ENCODE measurements around the gene RIMBP2. TPM values are rescaled to one million over a fixed set of nuclear protein-coding genes. Genes with fewer than 3 reads are reported as not detected.

The RIMBP2 gene
- total and polyA plus RNA-seq, 2 donors: 1.3 to 2.7 TPM

DNA sequence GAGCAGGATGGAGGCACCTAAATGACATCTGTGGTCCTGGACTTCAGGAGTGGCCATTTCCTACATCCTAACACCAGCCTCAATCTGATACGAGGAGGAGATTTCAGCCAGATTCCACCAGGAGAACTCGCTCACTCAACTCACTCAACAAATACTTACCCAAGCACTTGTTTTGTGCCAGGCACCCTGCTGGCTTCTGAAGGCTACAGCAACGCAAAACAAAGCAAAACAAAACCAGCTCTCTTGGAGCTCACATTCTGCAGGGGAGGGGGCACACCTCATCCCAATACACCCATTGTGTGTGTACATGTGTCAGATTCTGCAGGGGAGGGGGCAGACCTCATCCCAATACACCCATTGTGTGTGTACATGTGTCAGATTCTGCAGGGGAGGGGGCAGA is 233.7 kb downstream of the RIMBP2 start:
- WGBS: 48% methylated on average over 3 of the region's 3 CpGs
- no peak for DNase-seq (ENCODE audit: extremely low spot score)
- H3K36me3 ChIP-seq (ENCODE audit: insufficient read depth): no peaks in the 10 kb centered on the region
- H3K4me1 ChIP-seq (ENCODE audit: insufficient read depth): no peaks in the 10 kb centered on the region
- no peak overlapping the region for H3K4me3 ChIP-seq (ENCODE audit: low read depth, low read length)
- H3K27ac ChIP-seq (ENCODE audit: low read depth): no peak overlapping the region

DNA sequence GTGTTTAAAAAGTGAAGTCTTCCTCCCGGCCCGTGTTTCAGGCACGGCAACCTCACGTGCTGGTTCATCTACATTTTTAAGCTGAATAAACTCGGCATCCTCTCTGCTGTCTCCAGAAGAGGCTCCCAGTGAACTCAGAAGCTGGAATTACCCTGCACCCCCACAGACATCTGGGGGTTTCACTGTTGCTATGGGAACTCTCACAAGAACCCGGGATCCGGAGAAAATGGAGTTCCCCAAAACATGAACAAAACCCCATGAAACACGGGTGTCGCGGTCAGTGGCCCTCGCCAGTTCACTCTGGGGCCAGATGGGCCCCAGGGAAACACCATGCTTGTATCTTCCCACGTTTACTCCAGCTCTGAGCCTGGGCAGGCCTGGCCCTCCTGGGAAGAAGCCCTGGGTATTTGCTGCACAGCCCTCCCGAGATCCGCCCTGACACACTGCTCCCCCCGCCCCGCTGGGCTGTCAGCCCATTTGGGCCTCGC is 234.7 kb downstream of the RIMBP2 start:
- DNase-seq (ENCODE audit: extremely low spot score): no peak
- Histone ChIP-seq H3K27ac (ENCODE audit: low read depth) (no peak overlapping the region), H3K36me3 (ENCODE audit: insufficient read depth) (no peaks in the 10 kb centered on the region), H3K4me3 (ENCODE audit: low read depth, low read length) (no peak overlapping the region), H3K4me1 (ENCODE audit: insufficient read depth) (no peaks in the 10 kb centered on the region)
- 64% methylated on average over 17 of the region's 17 CpGs for WGBS

DNA sequence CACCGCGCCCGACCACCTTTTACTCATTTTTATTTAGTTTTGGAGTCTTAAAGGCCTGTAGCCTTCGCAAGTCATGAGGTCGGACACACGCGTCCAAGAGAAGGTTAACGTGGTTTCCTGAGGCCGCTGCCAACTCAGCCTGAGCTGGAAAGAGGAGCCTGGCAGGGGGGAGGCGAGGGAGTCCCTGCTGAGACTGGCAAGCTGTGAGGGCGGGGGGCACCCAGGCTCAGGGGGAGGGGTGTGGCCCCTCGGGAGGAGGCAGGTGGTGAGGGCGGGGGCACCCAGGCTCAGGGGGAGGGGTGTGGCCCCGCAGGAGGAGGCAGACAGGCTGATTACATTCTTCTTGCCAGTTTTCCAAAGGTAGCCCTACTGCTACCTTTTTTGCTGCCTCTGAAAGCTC is 235.2 kb downstream of the RIMBP2 start:
- Histone ChIP-seq H3K27ac (ENCODE audit: low read depth) (no peak overlapping the region), H3K4me1 (ENCODE audit: insufficient read depth) (no peaks in the 10 kb centered on the region), H3K36me3 (ENCODE audit: insufficient read depth) (no peaks in the 10 kb centered on the region), H3K4me3 (ENCODE audit: low read depth, low read length) (no peak overlapping the region)
- WGBS: 73% methylated on average over 14 of the region's 14 CpGs
- DNase-seq (ENCODE audit: extremely low spot score): no peak

DNA sequence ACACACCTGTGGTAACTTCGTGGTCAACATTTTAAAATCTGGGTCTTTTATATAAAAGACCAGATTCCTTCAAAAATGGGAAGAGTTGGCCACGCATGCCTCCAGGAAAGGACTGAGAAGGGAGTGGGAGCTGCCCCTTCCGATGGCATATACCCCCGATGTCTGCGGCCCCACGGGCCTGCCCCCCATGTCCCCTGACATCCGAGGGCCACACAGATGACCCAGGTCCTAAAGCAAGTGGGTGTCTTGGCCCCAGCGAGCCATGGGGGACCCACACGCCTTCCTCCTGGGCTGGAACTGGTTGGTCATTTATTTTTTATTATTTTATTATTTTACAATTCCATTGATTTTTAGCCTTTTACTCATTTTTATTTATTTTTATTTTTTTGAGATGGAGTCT is 235.9 kb downstream of the RIMBP2 start:
- no peak overlapping the region for H3K4me3 ChIP-seq (ENCODE audit: low read depth, low read length)
- WGBS: 87% methylated on average over 9 of the region's 9 CpGs
- no peak for DNase-seq (ENCODE audit: extremely low spot score)
- H3K36me3 ChIP-seq (ENCODE audit: insufficient read depth): no peaks in the 10 kb centered on the region
- no peaks in the 10 kb centered on the region for H3K4me1 ChIP-seq (ENCODE audit: insufficient read depth)
- no peak overlapping the region for H3K27ac ChIP-seq (ENCODE audit: low read depth)

DNA sequence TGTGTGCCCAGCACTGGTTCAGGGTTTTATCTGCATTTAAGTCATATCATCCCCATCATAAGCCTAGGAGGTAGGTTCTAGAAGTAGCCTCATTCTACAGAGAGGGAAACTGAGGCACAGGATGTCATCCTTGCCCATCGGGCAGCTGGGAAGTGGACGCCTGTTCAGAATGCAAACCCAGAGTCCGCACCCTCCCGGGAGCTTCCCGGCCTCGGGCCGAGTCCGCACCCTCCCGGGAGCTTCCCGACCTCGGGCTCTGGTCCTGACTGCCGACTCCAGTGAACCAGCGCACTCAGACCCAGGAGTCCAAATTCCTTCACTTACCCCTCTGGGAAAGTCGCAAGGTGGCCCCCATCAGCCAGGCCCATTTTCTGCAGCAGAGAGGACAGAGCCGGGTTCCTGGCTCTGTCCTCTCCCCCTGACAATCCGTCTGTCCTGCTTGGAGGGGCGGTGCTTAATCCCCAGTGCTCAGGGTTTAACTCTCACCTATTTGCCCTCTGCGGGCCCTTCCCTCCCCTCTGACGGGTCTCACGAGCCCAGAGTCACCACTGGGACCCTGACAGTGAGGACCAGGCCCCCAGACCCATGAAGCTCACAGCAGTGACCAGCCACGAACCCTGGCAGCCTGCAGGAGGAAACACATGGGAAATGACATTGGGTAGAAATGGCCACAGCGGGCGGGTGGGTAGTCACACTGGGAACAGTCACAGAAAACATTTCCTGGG is 236.5 kb downstream of the RIMBP2 start:
- no peak for DNase-seq (ENCODE audit: extremely low spot score)
- no peaks in the 10 kb centered on the region for H3K36me3 ChIP-seq (ENCODE audit: insufficient read depth)
- no peak overlapping the region for H3K4me3 ChIP-seq (ENCODE audit: low read depth, low read length)
- no peak overlapping the region for H3K27ac ChIP-seq (ENCODE audit: low read depth)
- 72% methylated on average over 23 of the region's 23 CpGs for WGBS
- H3K4me1 ChIP-seq (ENCODE audit: insufficient read depth): no peaks in the 10 kb centered on the region

DNA sequence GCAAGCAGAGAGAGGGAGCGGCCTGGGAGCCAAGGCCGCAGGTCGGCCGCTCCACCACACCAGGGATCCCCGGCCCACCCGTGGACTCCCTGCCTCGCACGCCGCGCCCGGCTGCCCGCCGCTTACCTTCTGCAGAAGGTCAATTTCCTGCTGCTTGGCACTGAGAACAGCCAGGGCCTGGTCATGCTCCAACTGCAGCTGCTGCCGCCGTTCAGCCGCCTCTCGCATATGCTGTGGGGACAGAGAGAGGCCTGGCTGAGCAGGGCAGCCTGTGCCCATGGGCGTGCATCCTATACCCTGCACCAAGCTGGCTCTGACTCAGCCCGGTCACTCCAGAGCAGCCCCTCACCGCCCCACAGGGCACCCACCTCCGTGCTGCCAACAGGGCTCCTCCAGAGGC is 237.3 kb downstream of the RIMBP2 start:
- Histone ChIP-seq H3K4me1 (ENCODE audit: insufficient read depth) (no peaks in the 10 kb centered on the region), H3K27ac (ENCODE audit: low read depth) (no peak overlapping the region), H3K36me3 (ENCODE audit: insufficient read depth) (no peaks in the 10 kb centered on the region), H3K4me3 (ENCODE audit: low read depth, low read length) (no peak overlapping the region)
- WGBS: 87% methylated on average over 21 of the region's 21 CpGs
- DNase-seq (ENCODE audit: extremely low spot score): no peak

DNA sequence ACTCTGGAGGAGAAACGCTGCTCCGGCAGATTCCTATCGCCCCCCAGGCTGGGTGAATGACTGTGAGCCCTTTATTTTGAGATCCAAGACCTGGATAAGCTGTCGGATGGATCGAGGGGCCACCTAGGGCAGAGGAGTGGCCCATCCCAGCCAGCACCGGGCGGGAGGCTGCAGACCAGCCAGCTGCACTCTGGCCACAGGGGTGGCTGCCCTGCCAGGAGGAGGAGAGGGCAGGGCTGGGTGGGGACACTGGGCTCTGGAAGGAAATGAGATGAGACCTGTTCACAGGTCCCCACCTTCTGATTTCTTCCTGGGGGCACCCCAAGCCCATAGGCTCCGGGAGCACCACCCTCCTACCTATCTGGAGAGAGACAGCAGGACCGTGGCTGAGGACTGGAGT is 238.4 kb downstream of the RIMBP2 start:
- no peak overlapping the region for H3K4me3 ChIP-seq (ENCODE audit: low read depth, low read length)
- WGBS: 56% methylated on average over 9 of the region's 9 CpGs
- H3K36me3 ChIP-seq (ENCODE audit: insufficient read depth): no peaks in the 10 kb centered on the region
- DNase-seq (ENCODE audit: extremely low spot score): no peak
- H3K27ac ChIP-seq (ENCODE audit: low read depth): no peak overlapping the region
- H3K4me1 ChIP-seq (ENCODE audit: insufficient read depth): no peaks in the 10 kb centered on the region

DNA sequence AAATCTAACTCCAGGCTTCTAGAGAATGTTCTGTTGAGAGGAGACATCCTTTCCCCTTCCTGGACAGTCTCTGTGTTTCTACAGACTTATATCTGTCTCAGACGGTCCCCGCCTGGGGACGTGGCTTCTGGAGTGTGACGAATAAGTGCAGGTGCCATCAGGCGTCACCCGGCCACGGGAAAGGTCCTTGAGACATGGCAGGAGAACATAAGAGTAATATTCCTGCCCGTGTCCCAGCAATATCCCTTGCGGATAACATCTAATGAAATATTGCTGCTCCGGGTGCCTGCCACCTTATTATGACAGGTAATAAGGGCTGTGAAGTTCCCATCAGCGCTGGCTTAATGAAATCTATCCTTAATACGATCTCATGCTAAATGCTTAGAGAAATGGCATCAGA is 238.8 kb downstream of the RIMBP2 start:
- 72% methylated on average over 12 of the region's 12 CpGs for WGBS
- no peaks in the 10 kb centered on the region for H3K36me3 ChIP-seq (ENCODE audit: insufficient read depth)

DNA sequence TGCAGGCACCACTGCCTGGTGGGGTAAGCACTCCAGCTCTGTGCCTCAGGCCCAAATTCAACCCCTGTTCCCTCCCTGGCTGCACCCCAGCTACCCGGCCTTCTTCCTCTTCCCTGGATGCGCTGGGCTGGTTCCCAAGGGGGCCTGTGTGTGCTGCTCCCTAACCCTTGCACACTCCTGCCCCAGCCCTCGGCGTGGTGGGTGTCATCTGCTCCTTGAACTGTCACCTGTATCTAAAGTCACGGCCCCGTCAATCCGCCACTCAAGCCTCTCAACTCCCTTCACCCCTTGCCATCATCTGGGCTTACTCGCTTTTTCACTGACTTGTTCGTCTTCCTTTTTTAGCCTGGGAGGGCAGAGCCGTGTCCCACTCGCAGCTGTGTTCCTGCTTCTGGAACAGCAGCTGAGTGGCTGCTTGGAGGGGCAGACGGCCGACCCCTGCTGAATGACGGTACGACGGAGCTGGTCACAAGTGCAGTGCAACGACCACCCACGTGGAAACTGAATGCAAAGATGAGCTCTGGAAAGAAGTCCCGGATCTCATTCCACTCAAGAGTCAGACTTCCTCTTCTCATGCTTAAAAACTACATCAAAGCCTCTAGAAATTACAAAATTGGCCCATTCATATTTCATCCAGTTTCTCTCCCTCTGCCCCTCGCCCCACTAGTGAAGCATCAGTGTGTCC is 239.5 kb downstream of the RIMBP2 start:
- DNase-seq (ENCODE audit: extremely low spot score): no peak
- no peak overlapping the region for H3K4me3 ChIP-seq (ENCODE audit: low read depth, low read length)
- WGBS: 36% methylated on average over 20 of the region's 20 CpGs
- no peaks in the 10 kb centered on the region for H3K36me3 ChIP-seq (ENCODE audit: insufficient read depth)
- no peak overlapping the region for H3K27ac ChIP-seq (ENCODE audit: low read depth)
- H3K4me1 ChIP-seq (ENCODE audit: insufficient read depth): no peaks in the 10 kb centered on the region

More for the DNA sequence above, 238.8 kb downstream of the RIMBP2 start:
- no peaks in the 10 kb centered on the region for H3K4me1 ChIP-seq (ENCODE audit: insufficient read depth)
- no peak overlapping the region for H3K4me3 ChIP-seq (ENCODE audit: low read depth, low read length)
- no peak for DNase-seq (ENCODE audit: extremely low spot score)
- H3K27ac ChIP-seq (ENCODE audit: low read depth): no peak overlapping the region

DNA sequence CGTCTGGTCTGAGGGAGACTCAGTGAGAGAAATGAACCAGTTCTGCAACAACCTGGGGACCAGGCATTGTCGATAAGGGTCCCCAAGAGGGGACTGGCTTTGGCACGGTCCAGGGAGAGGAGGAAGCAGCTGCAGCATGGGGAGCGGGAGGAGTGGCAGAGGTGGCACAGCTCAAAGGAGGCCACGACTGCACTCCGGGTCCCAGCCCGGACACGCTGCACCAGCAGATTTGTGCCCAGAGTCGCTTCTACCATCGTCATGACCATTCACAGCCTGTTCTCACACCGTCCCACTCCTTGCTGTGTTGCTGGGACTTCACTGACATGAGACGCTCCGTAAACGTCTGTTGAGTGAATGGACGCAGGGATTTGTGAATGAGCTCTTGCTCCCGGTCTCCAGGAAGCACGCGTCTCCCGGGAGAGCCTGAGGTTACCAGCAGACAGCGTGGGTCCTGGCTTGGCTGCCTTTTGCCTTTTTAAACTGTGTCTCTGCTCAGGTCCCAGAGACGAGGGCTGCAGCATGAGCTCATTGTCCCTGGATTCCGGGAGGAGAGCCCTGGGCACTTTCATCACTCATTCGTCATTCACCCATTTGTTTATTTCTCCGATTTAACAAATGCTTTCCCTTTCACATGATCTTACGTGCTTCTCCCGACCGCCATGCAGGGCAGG is 241.4 kb downstream of the RIMBP2 start:
- Histone ChIP-seq H3K27ac (ENCODE audit: low read depth) (no peak overlapping the region), H3K4me3 (ENCODE audit: low read depth, low read length) (no peak overlapping the region), H3K36me3 (ENCODE audit: insufficient read depth) (no peaks in the 10 kb centered on the region), H3K4me1 (ENCODE audit: insufficient read depth) (no peaks in the 10 kb centered on the region)
- WGBS: 60% methylated on average over 27 of the region's 27 CpGs
- no peak for DNase-seq (ENCODE audit: extremely low spot score)

DNA sequence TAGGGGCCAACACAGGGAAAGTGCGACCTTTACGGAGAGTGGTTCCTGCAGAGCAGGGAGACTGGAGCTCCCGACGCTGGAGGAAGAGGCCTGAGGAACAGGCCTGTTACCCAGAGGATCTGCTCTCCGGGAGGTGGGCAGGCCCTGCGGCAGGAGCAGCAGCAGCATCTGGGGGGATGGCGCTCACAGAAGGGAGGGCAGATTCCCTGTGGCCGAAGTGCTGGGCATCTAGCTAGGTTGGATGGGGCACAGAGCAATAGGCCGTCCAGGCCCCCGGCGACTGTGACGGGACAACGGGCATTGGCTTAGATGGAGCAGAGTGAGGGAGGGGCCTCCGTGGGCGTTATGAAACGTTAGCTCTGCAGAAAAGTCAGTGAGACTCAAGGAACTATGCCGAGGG is 242.8 kb downstream of the RIMBP2 start:
- no peaks in the 10 kb centered on the region for H3K4me1 ChIP-seq (ENCODE audit: insufficient read depth)
- DNase-seq (ENCODE audit: extremely low spot score): no peak
- no peak overlapping the region for H3K4me3 ChIP-seq (ENCODE audit: low read depth, low read length)
- WGBS: 70% methylated on average over 17 of the region's 17 CpGs
- peaks cover 2% of the 10 kb centered on the region for H3K36me3 ChIP-seq (ENCODE audit: insufficient read depth)
- H3K27ac ChIP-seq (ENCODE audit: low read depth): no peak overlapping the region

DNA sequence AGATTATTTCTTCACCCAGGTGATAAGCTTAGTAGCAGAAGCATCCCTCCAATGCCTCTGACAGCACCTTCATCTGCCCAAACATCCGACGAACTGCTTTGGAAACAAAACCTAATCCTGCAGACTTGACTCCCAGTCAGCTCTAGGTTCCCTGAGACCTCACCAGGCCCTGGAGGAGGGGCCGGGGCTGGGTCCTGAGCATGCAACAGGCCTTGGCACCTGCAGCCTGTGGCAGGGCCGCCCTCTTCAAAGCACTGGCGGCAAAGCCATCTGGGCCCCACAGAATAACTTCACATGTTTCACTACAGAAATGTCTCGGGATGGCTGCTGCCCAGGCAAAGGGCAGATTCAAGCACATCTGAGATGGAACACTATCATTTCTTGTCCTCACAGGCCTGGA is 245.1 kb downstream of the RIMBP2 start:
- Histone ChIP-seq H3K27ac (ENCODE audit: low read depth) (no peak overlapping the region), H3K4me1 (ENCODE audit: insufficient read depth) (no peaks in the 10 kb centered on the region), H3K4me3 (ENCODE audit: low read depth, low read length) (no peak overlapping the region), H3K36me3 (ENCODE audit: insufficient read depth) (peaks cover 2% of the 10 kb centered on the region)
- 85% methylated on average over 6 of the region's 6 CpGs for WGBS
- no peak for DNase-seq (ENCODE audit: extremely low spot score)

DNA sequence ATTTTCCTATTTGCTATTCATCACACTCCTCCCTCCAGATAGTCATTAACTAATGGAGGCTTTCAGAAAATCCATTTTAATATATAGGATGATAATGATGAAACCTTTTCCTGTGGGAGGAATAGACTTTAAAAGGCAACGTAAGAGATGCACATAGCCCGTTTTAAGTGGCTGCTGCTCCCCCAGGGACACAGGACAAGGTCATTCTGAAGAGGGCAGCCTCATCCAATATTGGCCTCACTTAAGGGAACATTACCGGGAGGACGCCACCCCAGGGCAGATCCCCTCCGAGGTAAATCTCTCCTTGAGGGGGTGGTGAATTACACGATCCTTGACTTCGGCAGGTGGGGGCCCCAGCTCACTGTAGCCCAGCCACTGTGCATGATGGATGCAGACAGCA is 246.5 kb downstream of the RIMBP2 start:
- peaks cover 2% of the 10 kb centered on the region for H3K36me3 ChIP-seq (ENCODE audit: insufficient read depth)
- H3K4me1 ChIP-seq (ENCODE audit: insufficient read depth): no peaks in the 10 kb centered on the region
- no peak overlapping the region for H3K27ac ChIP-seq (ENCODE audit: low read depth)
- no peak overlapping the region for H3K4me3 ChIP-seq (ENCODE audit: low read depth, low read length)
- 83% methylated on average over 7 of the region's 7 CpGs for WGBS
- no peak for DNase-seq (ENCODE audit: extremely low spot score)

DNA sequence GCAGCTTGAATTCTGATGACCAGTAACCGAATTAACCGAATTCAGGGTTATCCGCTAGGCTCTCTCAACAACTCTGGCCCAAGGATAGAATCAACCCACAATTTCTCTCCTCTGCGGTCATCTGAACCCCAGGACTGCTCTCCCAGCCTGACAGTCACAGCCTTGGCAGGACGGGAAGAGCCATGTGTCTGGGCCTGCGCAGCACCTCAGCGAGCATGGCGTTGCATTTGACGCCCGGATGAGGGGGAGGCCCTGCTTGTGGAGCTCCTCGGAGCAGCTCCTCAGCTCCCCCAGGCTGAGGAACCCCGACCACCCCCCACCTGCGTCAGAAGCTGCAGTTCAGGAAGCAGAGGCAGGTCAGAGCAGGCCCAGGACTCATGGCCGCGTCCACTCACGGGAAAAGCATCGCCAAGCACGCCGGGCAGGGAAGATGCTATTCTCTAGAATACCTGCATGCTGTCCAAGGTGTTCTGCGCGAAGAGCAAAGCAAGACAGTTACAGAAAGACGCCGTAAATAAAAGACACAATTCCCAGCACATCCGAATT is 247.3 kb downstream of the RIMBP2 start:
- Histone ChIP-seq H3K4me1 (ENCODE audit: insufficient read depth) (no peaks in the 10 kb centered on the region), H3K4me3 (ENCODE audit: low read depth, low read length) (no peak overlapping the region), H3K36me3 (ENCODE audit: insufficient read depth) (peaks cover 2% of the 10 kb centered on the region), H3K27ac (ENCODE audit: low read depth) (no peak overlapping the region)
- WGBS: 92% methylated on average over 24 of the region's 24 CpGs
- no peak for DNase-seq (ENCODE audit: extremely low spot score)

Measured in urinary bladder (tissue), 4 donors.